ENCODE results near the gene CYFIP2.
"Not testable (repeated sequence)": the region's sequence is repeated elsewhere in the genome, so short reads cannot be mapped to it uniquely, and the experiment has no call there.

The CYFIP2 gene

DNA sequence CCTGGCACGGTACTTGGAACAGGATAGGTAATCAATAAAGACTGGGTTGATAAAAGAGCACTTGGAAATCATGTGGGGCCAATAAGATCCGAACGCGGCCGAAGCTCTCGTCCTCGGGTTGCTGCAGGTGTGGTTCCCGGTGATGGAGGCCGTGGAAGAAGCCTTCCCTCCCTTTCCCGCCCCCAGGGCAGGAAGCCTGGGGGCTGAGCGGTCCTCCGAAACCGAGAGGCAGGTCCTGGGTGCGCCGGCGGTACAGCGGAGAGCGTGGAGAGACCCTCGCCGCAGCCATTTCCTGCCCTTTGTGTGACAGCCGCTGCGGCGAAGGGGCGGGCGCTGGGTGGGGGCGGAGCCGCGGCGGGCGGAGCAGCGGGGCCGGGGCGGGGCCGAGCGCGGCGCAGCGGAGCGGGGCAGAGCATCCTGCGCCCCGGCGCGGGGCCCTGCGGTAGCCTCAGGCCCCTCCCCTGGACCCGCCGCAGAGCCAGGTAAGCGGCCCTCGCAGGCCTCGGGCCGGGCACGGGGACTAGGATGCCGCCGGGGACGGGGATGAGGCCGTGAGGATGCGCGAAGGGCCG is at the start of gene CYFIP2:
TSS of gene CYFIP2 (plus strand) at position 410 of the 572 bp plus-strand sequence. CDS start 19,239 bp downstream, outside the sequence.
- peak; percentile 78 for DNase-seq (ENCODE audit: low read depth)

DNA sequence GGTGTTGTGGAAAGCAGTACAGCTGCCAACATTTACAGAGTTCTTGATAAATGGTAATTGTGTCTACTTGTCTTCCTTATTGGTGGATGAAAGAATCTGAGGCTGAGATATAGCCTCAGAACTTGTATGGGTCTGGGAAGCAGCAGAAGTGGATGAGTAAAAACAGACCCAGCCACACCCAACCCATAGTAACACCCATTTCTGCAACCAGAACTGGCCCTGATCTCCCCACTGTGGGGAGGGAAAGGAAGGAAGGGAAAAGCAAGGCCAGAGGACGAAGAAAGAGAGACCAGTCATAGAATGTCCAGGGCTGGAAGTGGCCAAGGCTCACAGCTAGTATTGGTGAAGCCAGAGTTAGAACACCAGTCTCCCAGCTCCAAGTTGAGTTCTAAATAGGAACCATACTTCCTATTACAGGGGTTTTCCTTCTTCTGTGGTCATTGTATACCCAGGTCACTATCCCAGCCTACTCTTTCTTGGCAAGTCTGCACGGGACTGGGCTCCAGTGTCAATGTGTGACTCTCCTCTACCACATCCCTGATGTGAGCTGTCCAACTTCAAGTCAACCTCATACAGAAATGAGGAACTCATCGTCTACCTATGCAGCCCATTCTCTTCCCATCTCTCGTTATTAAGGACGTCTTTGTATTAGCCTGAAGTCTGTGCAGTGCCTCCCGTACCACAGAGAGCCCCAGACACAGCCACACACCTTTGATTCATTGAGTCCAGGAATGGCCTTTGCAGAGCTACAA is 49.4 kb upstream of the CYFIP2 start:
- no peak for DNase-seq (ENCODE audit: low read depth)

DNA sequence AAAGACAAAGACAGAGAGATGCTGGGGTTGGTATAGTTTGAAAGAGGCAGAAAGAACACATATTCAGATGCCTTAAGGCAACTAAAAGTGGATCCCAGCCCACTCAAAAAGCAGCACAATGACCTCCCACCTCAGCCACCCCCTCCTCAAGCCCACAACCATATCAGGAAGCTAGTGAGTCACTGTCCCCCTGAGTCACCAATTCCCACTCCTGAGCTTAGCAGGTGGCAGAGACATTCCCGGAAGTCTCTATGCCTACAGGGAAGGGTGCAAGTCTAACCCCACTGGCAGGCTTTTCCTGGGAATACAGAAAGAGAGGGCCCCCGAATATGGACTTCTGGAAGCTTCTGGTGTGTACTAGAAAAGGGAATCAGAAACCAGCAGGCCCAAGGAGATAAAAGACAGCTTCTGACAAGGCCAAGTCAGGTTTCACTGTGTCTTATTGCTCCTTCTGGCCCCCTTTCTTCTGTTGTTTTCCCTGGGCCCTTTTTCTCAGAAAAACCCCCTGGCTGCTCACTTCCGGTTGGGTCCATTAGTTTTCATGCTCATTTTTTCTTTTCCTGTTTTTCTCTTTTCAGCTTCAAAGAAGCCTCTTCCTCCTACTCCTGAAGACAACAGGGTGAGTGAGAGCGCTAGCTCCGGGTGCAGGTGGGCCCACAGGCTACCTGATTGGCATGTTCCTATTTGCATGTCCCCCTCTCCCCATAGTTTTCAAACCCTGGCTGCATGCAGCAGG is 48.5 kb upstream of the CYFIP2 start:
- peak; percentile 61 for DNase-seq (ENCODE audit: low read depth)

DNA sequence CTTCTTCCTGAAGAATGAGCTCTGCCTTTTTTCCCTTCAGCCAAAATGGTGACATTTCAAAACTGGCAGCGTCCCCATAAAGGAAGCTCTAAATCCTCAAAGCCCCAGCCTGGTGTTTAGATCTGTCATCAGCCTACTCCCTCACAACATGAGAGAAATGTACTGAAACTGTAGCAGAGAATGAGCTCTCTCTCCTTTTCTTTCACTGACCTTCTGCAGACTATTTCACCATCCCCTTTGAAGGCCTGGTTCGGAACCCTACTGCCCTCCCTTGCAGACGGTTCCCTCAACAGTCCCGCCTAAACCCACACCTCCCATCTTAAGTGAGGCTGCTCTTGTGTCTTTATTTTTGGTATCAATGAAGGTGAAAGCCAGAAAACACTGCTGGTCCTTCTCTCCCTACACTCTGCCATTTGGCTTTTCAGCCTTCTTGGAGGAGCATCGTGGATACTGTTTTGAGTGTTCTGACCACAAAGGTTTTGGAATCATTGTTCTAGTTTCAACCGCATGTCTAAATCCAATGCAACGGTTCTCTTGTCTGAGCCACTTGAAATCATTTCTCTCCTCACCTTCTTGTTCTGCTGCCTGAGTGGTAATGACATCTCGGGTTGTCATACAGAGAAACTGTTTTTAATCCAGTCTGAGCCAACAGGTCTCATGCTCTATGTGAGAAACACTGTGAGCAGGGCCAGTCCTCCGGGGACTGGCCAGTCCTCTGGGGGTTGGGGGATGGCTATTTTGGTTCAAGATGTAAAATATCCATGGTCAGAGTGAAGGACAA is 46.2 kb upstream of the CYFIP2 start:
- no peak for DNase-seq (ENCODE audit: low read depth)

DNA sequence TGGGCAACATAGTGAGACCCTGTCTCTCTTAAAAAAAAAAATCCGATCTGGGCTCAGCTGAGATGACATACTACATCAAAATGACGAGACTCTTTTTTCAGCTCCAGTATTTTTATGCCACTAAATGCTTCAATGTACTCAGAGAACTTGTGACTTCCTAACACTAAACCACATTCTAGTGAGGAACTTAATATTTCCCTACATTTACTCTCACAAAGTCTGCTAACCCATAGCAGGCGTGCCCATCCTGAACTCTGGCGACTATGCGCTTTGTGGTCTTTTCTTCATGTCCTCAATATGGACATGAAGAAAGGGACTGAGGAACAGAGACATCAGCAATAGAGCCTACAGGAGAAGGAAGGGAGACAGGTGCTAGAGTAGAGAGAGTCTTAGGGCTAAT is 44.0 kb upstream of the CYFIP2 start:
- no peak for DNase-seq (ENCODE audit: low read depth)

DNA sequence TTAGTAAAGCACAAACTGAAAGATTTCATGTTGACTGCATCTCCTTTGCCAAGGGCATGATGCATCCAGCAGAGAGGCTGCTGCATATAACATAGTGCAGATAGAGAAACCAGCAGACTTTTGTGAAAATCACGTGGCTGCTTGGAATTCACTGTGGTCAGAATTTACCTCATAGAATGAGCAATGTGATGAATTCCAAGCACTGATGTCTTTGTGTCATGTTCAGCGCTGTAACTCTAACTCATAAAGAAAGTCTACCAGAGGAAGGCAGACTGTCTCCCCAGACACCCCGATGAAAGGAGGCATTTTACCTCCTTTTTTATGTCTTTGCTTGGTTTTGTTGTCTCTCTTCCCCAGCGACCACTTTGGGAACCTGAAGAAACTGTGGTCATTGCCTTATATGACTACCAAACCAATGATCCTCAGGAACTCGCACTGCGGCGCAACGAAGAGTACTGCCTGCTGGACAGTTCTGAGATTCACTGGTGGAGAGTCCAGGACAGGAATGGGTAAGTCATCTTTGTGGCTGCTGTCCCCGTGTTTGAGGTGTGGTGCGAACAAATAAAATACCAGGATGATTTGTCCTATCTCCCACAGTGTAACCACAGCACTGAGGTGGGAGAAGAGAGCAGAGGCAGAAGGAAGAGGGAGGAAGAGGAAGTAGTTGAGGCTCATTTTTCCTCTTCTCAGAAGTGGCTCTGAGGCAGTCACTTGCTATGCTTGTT is 43.3 kb upstream of the CYFIP2 start:
- DNase-seq (ENCODE audit: low read depth): peak; percentile 49

DNA sequence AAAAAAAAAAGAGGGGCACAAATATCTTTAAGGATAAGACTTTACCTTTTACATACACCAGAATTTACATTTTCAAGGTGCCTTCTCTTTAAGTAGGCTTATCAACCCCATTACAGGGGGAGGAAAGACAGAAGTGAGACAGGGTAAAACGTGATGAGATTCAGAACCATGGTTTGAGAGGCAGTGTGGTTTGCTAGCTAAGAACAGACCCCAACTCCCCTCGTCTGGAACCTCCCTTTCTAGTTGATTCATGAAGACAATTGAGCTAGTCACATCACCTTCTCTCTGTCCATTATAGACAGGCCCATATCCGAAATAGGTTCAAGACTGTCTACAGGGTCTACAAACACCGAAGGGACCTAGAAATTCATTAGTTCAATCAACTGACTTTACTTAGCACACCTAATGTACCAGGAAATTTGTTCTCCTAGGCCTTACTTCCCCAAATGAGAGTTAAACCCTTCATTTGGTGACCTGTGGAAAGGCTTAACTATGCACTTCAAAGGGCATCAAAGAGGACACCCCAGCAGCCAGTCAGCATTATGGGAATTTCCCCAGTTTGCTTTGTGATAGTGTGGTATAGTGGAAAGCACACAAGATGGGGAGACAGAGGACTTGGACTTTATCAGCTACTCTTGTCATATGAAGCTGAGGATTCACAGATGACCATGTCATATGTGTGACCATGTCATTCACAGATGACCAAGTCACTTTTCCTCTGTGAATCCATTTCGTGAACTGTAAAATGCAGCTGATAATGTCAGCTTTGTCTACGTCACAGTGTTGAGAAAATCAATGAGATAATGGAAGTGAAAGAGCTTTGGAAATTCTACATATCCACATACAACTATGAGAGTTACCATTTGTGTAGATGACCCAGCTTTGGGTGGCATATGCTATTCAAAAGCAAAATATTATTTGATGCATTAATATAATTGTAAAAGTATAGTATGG is 40.2 kb upstream of the CYFIP2 start:
- no peak for DNase-seq (ENCODE audit: low read depth)

DNA sequence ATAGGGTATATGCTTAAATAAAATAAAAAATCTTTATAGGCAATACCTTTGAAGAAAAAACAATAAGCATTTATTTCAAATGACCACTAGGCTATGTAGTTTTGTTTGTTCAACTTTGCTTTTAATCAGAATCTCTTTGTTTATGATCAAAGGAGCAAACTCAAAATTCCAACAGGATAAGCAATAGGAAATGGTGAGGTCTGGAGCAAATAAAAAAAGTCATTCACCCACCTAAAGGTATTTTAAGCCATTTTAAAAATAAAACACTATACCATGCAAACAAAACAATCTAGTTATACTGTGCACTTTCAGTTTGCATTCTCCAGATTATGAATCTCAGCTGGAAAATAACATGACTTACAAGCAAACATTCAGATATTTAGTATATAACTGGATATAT is 35.3 kb upstream of the CYFIP2 start:
- DNase-seq (ENCODE audit: low read depth): no peak

GRCh38 chr5:157232706-157233105 is 33.2 kb upstream of the CYFIP2 start:
- DNase-seq (ENCODE audit: low read depth): no peak

DNA sequence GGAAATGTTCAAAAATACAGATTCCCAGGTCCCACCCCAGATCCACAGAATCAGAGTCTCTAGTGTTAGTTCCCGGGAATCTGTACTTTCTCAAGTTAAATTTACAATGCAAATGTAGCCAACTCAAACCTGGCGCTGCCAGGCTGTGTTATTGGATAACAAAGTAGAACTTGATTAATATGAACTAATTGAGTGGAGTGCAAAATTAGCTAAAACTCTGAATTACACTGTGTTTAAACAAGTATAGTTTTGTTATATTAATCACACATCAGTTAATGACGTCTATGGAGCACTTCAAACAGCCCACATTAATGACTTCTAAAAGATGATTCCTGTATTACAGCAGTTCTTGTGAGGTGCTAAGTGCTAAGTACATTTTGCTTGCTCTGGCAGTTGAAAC is 32.4 kb upstream of the CYFIP2 start:
- no peak for DNase-seq (ENCODE audit: low read depth)

DNA sequence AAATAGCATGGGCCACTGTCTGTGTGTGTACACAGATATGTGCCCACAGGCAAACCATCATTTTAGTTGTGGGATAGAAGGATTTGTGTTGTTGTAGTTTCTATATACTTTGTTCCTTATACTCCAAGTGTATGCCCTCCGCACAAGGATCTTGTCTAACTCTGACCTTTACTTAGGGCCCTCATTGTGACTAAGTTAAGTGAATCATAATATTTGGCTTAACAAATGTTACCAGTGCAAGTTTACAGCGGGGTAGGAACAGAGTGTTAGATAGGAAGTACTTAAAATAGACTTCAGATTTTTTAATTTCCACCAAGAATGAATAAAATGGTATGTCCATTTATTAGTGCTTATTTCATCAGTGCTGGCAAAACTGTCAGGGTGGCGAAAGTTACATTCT is 29.5 kb upstream of the CYFIP2 start:
- DNase-seq (ENCODE audit: low read depth): no peak

DNA sequence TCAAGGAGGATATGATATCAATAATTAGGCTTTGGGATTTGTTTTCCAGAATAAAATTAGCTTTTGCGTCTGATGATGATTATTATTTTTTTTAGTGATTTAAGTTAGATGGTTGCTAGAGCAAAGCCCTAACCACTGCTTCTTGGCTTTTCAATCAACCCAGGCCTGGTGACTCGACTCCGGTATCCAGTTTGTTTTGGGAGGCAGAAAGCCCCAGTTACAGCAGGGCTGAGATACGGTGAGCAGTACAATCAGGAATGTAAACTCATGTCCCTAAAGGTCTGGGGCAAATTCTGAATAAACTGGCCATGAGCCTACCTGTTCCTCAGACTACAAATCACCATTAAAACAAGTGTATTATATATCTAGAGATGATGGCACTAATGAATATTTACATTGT is 24.4 kb upstream of the CYFIP2 start:
- no peak for DNase-seq (ENCODE audit: low read depth)

DNA sequence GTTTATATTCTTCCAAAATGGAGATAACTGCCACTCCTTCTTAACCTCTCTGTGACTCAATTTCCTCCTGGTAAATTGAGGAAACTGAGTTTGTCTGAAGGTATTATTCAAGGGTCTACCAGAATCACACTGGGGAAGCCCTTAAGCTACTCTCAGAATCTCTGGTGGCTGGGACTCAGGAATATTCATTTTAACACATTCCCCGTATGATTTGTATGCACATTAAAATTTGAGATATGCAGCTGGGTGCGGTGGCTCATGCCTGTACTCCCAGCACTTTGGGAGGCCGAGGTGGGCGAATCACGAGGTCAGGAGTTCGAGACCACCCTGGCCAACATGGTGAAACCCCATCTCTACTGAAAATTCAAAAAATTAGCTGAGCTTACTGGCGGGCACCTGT is 21.2 kb upstream of the CYFIP2 start:
- DNase-seq (ENCODE audit: low read depth): not testable (repeated sequence)

DNA sequence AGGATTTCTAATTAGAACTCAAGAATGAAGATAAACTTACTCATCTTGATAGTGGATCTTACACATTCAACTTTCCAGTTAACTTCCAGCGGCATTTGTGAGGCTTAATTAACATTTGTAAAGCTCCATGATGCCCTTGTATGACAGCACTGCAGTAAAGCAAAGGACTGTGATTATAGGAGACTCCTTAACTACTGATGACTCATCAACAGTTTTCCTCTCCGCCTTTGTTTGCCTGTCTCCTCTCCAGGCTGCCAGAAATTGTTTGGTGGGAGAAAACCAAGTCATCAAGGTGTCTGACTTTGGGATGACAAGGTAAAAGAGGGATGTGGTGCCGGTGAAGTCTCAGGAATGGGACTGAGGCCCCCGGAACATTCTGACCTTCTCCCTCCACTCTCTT is 20.4 kb upstream of the CYFIP2 start:
- DNase-seq (ENCODE audit: low read depth): no peak

DNA sequence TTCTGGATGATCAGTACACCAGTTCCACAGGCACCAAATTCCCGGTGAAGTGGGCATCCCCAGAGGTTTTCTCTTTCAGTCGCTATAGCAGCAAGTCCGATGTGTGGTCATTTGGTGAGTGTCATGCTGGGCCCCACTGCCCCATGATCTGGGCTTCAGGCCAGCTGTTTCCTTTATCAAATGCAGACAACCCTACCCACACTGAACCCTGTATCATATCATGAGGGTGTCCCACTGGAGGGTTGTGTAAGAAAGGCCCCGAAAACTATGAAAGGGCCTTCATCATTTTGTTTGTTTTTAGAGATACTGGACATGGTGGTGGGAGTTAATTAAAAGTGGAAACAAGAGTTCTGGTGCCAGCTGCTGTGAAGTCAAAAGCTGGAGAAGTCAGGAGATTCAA is 20.0 kb upstream of the CYFIP2 start:
- no peak for DNase-seq (ENCODE audit: low read depth)

- no peak for DNase-seq (ENCODE audit: low read depth)
Observed at GRCh38 chr5:157247267-157247666, 18.7 kb upstream of the CYFIP2 start.

- no peak for DNase-seq (ENCODE audit: low read depth)
Observed at GRCh38 chr5:157248821-157249470, 17.0 kb upstream of the CYFIP2 start.

DNA sequence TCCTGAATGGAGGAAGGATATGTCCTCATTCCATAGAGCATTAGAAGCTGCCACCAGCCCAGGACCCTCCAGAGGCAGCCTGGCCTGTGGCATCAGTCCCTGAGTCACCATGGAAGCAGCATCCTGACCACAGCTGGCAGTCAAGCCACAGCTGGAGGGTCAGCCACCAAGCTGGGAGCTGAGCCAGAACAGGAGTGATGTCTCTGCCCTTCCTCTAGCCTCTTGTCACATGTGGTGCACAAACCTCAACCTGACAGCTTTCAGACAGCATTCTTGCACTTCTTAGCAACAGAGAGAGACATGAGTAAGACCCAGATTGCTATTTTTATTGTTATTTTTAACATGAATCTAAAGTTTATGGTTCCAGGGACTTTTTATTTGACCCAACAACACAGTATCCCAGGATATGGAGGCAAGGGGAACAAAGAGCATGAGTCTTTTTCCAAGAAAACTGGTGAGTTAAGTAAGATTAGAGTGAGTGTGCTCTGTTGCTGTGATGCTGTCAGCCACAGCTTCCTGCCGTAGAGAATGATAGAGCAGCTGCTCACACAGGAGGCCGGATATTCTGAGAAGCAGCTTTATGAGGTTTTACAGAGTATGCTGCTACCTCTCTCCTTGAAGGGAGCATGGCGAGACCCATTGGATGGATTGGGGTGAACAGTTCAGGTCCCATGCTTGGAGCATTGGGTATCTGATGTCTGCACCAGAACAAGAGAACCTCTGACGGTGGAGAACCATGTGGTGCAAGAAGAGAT is 13.0 kb upstream of the CYFIP2 start:
- DNase-seq (ENCODE audit: low read depth): peak; percentile 34

GRCh38 chr5:157253547-157253946 is 12.4 kb upstream of the CYFIP2 start:
- DNase-seq (ENCODE audit: low read depth): no peak
